PFSK-1 (cell line): ENCODE data around the gene L3MBTL1.

Experiments used
- POLR2AphosphoS5 ChIP-seq: IDR thresholded peaks from 2 replicates; pipeline ENCODE4 v1.6.1; 2012; ENCODE audit warnings: low read depth, mild to moderate bottlenecking, control low read depth, low read length, moderate library complexity
- SIN3A ChIP-seq: IDR thresholded peaks from 2 replicates; pipeline ENCODE4 v1.6.1; 2012; ENCODE audit warnings: mild to moderate bottlenecking, low read length, moderate library complexity, borderline replicate concordance; ENCODE audit not compliant: insufficient read depth

DNA sequence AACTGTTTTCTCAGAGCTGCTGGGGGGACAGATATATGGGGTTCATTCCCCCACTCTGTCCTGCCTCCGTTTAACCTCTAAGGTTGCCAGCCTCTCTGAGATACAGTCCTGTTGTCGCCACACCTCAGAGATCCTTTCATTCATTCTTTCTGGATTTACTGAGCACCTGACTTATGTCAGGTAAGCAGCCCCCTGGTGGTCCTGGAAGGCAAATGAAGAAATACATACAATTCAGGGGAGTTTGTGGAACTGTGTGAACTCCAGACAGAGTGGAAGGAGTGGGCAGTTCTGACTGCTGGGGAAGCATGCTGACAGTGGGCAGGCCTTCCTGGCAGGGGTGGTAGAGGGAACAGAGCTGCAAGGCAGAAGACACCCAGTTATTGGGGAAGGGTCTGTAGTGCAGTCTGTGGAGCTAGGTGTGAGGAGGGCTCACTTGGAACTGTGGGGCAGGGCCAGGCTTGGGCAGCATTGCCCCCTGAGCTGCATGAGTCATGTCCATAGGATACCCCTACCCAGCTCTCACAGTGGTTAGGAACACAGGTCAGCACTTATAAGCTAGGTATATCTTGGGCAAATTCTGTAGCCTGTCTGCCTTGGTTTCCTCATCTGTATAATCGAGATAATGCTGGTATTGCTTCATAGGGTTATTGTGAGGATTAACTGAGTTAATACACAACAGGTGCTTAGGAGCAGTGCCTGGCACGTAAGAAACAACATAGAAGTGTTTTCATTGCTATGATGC is 38.5 kb downstream of the L3MBTL1 start:
- TF ChIP-seq POLR2AphosphoS5 (no peak), SIN3A (no peak)
